Measurements from ENCODE around the gene FDX2. TPM values are rescaled to one million over a fixed set of nuclear protein-coding genes. Genes with fewer than 3 reads are reported as not detected.

Gene FDX2
- total and polyA plus RNA-seq, 2 of the 8 experiments (the other 6 are each of a cell fraction or from before 2014, with no cell fraction given) = 27.0 to 64.4 TPM

DNA sequence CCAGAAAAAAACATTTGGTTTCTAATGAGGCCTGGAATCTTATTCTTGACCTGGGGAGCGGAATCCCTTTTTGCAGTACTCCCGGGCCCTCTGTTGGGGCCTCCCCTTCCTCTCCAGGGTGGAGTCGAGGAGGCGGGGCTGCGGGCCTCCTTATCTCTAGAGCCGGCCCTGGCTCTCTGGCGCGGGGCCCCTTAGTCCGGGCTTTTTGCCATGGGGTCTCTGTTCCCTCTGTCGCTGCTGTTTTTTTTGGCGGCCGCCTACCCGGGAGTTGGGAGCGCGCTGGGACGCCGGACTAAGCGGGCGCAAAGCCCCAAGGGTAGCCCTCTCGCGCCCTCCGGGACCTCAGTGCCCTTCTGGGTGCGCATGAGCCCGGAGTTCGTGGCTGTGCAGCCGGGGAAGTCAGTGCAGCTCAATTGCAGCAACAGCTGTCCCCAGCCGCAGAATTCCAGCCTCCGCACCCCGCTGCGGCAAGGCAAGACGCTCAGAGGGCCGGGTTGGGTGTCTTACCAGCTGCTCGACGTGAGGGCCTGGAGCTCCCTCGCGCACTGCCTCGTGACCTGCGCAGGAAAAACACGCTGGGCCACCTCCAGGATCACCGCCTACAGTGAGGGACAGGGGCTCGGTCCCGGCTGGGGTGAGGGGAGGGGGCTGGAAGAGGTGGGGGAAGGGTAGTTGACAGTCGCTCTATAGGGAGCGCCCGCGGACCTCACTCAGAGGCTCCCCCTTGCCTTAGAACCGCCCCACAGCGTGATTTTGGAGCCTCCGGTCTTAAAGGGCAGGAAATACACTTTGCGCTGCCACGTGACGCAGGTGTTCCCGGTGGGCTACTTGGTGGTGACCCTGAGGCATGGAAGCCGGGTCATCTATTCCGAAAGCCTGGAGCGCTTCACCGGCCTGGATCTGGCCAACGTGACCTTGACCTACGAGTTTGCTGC is 28.7 kb downstream of the FDX2 start, which contains the start of gene ICAM4 (continued):
- TF ChIP-seq, protein P1, sequence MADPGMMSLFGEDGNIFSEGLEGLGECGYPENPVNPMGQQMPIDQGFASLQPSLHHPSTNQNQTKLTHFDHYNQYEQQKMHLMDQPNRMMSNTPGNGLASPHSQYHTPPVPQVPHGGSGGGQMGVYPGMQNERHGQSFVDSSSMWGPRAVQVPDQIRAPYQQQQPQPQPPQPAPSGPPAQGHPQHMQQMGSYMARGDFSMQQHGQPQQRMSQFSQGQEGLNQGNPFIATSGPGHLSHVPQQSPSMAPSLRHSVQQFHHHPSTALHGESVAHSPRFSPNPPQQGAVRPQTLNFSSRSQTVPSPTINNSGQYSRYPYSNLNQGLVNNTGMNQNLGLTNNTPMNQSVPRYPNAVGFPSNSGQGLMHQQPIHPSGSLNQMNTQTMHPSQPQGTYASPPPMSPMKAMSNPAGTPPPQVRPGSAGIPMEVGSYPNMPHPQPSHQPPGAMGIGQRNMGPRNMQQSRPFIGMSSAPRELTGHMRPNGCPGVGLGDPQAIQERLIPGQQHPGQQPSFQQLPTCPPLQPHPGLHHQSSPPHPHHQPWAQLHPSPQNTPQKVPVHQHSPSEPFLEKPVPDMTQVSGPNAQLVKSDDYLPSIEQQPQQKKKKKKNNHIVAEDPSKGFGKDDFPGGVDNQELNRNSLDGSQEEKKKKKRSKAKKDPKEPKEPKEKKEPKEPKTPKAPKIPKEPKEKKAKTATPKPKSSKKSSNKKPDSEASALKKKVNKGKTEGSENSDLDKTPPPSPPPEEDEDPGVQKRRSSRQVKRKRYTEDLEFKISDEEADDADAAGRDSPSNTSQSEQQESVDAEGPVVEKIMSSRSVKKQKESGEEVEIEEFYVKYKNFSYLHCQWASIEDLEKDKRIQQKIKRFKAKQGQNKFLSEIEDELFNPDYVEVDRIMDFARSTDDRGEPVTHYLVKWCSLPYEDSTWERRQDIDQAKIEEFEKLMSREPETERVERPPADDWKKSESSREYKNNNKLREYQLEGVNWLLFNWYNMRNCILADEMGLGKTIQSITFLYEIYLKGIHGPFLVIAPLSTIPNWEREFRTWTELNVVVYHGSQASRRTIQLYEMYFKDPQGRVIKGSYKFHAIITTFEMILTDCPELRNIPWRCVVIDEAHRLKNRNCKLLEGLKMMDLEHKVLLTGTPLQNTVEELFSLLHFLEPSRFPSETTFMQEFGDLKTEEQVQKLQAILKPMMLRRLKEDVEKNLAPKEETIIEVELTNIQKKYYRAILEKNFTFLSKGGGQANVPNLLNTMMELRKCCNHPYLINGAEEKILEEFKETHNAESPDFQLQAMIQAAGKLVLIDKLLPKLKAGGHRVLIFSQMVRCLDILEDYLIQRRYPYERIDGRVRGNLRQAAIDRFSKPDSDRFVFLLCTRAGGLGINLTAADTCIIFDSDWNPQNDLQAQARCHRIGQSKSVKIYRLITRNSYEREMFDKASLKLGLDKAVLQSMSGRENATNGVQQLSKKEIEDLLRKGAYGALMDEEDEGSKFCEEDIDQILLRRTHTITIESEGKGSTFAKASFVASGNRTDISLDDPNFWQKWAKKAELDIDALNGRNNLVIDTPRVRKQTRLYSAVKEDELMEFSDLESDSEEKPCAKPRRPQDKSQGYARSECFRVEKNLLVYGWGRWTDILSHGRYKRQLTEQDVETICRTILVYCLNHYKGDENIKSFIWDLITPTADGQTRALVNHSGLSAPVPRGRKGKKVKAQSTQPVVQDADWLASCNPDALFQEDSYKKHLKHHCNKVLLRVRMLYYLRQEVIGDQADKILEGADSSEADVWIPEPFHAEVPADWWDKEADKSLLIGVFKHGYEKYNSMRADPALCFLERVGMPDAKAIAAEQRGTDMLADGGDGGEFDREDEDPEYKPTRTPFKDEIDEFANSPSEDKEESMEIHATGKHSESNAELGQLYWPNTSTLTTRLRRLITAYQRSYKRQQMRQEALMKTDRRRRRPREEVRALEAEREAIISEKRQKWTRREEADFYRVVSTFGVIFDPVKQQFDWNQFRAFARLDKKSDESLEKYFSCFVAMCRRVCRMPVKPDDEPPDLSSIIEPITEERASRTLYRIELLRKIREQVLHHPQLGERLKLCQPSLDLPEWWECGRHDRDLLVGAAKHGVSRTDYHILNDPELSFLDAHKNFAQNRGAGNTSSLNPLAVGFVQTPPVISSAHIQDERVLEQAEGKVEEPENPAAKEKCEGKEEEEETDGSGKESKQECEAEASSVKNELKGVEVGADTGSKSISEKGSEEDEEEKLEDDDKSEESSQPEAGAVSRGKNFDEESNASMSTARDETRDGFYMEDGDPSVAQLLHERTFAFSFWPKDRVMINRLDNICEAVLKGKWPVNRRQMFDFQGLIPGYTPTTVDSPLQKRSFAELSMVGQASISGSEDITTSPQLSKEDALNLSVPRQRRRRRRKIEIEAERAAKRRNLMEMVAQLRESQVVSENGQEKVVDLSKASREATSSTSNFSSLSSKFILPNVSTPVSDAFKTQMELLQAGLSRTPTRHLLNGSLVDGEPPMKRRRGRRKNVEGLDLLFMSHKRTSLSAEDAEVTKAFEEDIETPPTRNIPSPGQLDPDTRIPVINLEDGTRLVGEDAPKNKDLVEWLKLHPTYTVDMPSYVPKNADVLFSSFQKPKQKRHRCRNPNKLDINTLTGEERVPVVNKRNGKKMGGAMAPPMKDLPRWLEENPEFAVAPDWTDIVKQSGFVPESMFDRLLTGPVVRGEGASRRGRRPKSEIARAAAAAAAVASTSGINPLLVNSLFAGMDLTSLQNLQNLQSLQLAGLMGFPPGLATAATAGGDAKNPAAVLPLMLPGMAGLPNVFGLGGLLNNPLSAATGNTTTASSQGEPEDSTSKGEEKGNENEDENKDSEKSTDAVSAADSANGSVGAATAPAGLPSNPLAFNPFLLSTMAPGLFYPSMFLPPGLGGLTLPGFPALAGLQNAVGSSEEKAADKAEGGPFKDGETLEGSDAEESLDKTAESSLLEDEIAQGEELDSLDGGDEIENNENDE (IDR thresholded peaks at IDR 0.05; ENCODE audit: insufficient replicate concordance, low read length) = no peak
- no peak for TF ChIP-seq RNF2 (IDR thresholded peaks at IDR 0.05; ENCODE audit: borderline replicate concordance, low read depth, low read length, missing control alignments, poor library complexity, severe bottlenecking)
- no peak for TF ChIP-seq SAP30 (IDR thresholded peaks at IDR 0.05; ENCODE audit: insufficient read depth, insufficient replicate concordance, low read length)
- TF ChIP-seq NRF1 (IDR thresholded peaks at IDR 0.05; ENCODE audit: low read depth, low read length) = no peak
- no peak for TF ChIP-seq GABPA (IDR thresholded peaks at IDR 0.05; ENCODE audit: borderline replicate concordance, insufficient read depth, low read length)
- TF ChIP-seq EGR1 (IDR thresholded peaks at IDR 0.05; ENCODE audit: borderline replicate concordance, low read depth, low read length) = no peak
- TF ChIP-seq BCL11A (IDR thresholded peaks at IDR 0.05; ENCODE audit: low read depth in 2 of 2, low read length in 2 of 2) = no peak
- no peak for TF ChIP-seq SIX5 (IDR thresholded peaks at IDR 0.05; ENCODE audit: low read depth, low read length)
- no peak for TF ChIP-seq KDM1A (IDR thresholded peaks at IDR 0.05; ENCODE audit: borderline replicate concordance, low read length)
